ENCODE results near the gene TCOF1.

DNA sequence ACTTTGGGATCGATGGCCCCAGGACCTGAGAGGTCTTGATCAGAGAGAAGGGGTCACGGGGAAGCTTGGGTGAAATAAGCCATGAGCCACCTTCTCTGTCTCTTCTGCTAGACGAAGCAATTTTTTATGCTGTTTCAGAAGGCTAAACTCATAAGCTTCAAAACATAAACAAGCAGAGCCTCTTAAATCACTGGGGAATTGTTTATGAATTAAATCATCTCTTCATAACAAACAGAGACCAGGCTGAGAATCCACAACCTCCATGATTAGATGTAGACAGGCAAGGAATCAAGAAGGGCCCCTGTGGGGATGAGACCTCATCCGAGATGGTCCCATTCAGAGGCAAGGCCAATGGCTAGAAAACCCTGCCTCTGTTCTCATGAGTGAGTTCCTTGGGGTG, 21.7 kb upstream of the TCOF1 start:
- TF ChIP-seq, protein P1, sequence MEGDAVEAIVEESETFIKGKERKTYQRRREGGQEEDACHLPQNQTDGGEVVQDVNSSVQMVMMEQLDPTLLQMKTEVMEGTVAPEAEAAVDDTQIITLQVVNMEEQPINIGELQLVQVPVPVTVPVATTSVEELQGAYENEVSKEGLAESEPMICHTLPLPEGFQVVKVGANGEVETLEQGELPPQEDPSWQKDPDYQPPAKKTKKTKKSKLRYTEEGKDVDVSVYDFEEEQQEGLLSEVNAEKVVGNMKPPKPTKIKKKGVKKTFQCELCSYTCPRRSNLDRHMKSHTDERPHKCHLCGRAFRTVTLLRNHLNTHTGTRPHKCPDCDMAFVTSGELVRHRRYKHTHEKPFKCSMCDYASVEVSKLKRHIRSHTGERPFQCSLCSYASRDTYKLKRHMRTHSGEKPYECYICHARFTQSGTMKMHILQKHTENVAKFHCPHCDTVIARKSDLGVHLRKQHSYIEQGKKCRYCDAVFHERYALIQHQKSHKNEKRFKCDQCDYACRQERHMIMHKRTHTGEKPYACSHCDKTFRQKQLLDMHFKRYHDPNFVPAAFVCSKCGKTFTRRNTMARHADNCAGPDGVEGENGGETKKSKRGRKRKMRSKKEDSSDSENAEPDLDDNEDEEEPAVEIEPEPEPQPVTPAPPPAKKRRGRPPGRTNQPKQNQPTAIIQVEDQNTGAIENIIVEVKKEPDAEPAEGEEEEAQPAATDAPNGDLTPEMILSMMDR (IDR thresholded peaks at IDR 0.05), result no peak
- no peak for TF ChIP-seq POLR2A (IDR thresholded peaks at IDR 0.05)
- no peak for TF ChIP-seq POLR2AphosphoS5 (IDR thresholded peaks at IDR 0.05)

All from prostate gland (tissue), 2 donors.